Endodermal cell (in vitro differentiated cells): ENCODE data around the gene TRHDE. TPM values are rescaled to one million over a fixed set of nuclear protein-coding genes. Genes with fewer than 3 reads are reported as not detected.

ENCODE experiments used
- DNase-seq: peaks from one replicate; pipeline ENCODE4 v3.0.0-alpha.2; 2017
- H3K27ac ChIP-seq: 2 replicates; pipeline ENCODE4 v1.5.1; 2013; ENCODE audit warnings: mild to moderate bottlenecking, low read depth, low read length, moderate library complexity
- H3K27me3 ChIP-seq: 2 replicates; pipeline ENCODE4 v1.6.1; 2013; ENCODE audit warnings: mild to moderate bottlenecking, low read length, moderate library complexity; ENCODE audit not compliant: insufficient read depth, control insufficient read depth, poor library complexity, severe bottlenecking
- H3K36me3 ChIP-seq: 2 replicates; pipeline ENCODE4 v1.7.0; 2013; ENCODE audit warnings: mild to moderate bottlenecking, low read length, moderate library complexity; ENCODE audit not compliant: control insufficient read depth, insufficient read depth
- H3K4me1 ChIP-seq: one replicate; pipeline ENCODE4 v1.7.0; 2013; ENCODE audit warnings: low read length; ENCODE audit not compliant: control insufficient read depth, insufficient read depth
- H3K4me3 ChIP-seq: 2 replicates; pipeline ENCODE4 v1.5.1; 2013; ENCODE audit warnings: mild to moderate bottlenecking, low read length, moderate library complexity
- H3K9ac ChIP-seq: 2 replicates; pipeline ENCODE4 v1.6.1; 2013; ENCODE audit warnings: mild to moderate bottlenecking, low read length, moderate library complexity; ENCODE audit not compliant: poor library complexity, severe bottlenecking; ENCODE audit errors: extremely low read depth
- H3K9me3 ChIP-seq: 2 replicates; pipeline ENCODE4 v1.6.1; 2013; ENCODE audit warnings: mild to moderate bottlenecking, low read length, moderate library complexity; ENCODE audit not compliant: control insufficient read depth
- H3K27ac Mint-ChIP-seq: 2 replicates; pipeline ENCODE4 v1.8.0; 2020; ENCODE audit warnings: mixed read lengths
- H3K27me3 Mint-ChIP-seq: 2 replicates; pipeline ENCODE4 v1.8.0; 2021; ENCODE audit warnings: mild to moderate bottlenecking, mixed read lengths; ENCODE audit not compliant: insufficient read depth
- H3K36me3 Mint-ChIP-seq: 2 replicates; pipeline ENCODE4 v1.8.0; 2020; ENCODE audit warnings: low read depth, mixed read lengths
- H3K4me1 Mint-ChIP-seq: 2 replicates; pipeline ENCODE4 v1.8.0; 2020; ENCODE audit warnings: mixed read lengths
- H3K4me3 Mint-ChIP-seq: 2 replicates; pipeline ENCODE4 v1.8.0; 2020; ENCODE audit warnings: mild to moderate bottlenecking, moderate library complexity, mixed read lengths
- H3K9me3 Mint-ChIP-seq: 2 replicates; pipeline ENCODE4 v1.8.0; 2020; ENCODE audit warnings: mild to moderate bottlenecking, mixed read lengths
- CTCF ChIP-seq: fragments of 200-600 bp; sonication (generic); conservative IDR thresholded peaks from 2 replicates; pipeline ENCODE4 v1.5.0; 2021; ENCODE audit warnings: antibody characterized with exemption, mild to moderate bottlenecking
- WGBS, 2 experiments: methylation state at CpG; one replicate each; pipeline versions ENCODE4 v1.1.5 to v1.1.7; 2013; ENCODE audit warnings: missing lambda C conversion rate in 2 of 2, mixed read lengths in 1 of 2; ENCODE audit not compliant: insufficient coverage in 1 of 2, insufficient read length in 1 of 2; 5-methylcytosine and 5-hydroxymethylcytosine counted together
- total RNA-seq, 2 donors: library from RNA; stranded (reverse); fragmentation: NEBNext Ultra II Directional in 1 of 2; extraction: Animal tissue kit (Norgen Biotek cat#: 25700) in 1 of 2; gene quantifications; 2 replicates in 1 of 2; 3 replicates in 1 of 2; pipeline ENCODE4 v1.2.1, GENCODE V29; 2021

The TRHDE gene
- total RNA-seq, 2 donors from 2014 or later = 0.20 to 1.2 TPM

- no peaks in the 10 kb centered on the region for H3K36me3 ChIP-seq
- no peaks in the 10 kb centered on the region for H3K9me3 ChIP-seq
- no peaks in the 10 kb centered on the region for H3K27me3 ChIP-seq
- Mint-ChIP-seq H3K9me3 (no peaks in the 10 kb centered on the region), H3K4me3 (no peak overlapping the region), H3K27ac (no peak overlapping the region), H3K4me1 (peaks cover 30% of the 10 kb centered on the region), H3K27me3 (no peaks in the 10 kb centered on the region), H3K36me3 (no peaks in the 10 kb centered on the region)
- WGBS, 2 experiments = 93 to 100% methylated on average over 1 of the region's 1 CpG
- DNase-seq = peak; percentile 69
- peaks cover 13% of the 10 kb centered on the region for H3K4me1 ChIP-seq
- no peak for TF ChIP-seq CTCF
- H3K9ac ChIP-seq = no peak overlapping the region
- H3K27ac ChIP-seq = no peak overlapping the region
- H3K4me3 ChIP-seq = no peak overlapping the region
Measured at GRCh38 chr12:72610854-72611358, 338.7 kb downstream of the TRHDE start.

GRCh38 chr12:72612171-72612570, 340.0 kb downstream of the TRHDE start:
- no peak for TF ChIP-seq CTCF
- Mint-ChIP-seq H3K4me1 (peaks cover 30% of the 10 kb centered on the region), H3K27ac (peak overlapping the region; percentile 61), H3K4me3 (no peak overlapping the region), H3K9me3 (no peaks in the 10 kb centered on the region), H3K27me3 (no peaks in the 10 kb centered on the region), H3K36me3 (no peaks in the 10 kb centered on the region)
- Histone ChIP-seq H3K9ac (no peak overlapping the region), H3K4me3 (no peak overlapping the region), H3K4me1 (peaks cover 13% of the 10 kb centered on the region), H3K27me3 (no peaks in the 10 kb centered on the region), H3K9me3 (no peaks in the 10 kb centered on the region), H3K27ac (no peak overlapping the region), H3K36me3 (no peaks in the 10 kb centered on the region)
- DNase-seq = peak; percentile 81
- WGBS, 2 experiments = 50% methylated on average over 2 of the region's 2 CpGs; no CpG with 5 or more reads in 1 of the 2 experiments

- H3K9ac ChIP-seq = no peak overlapping the region
- no peaks in the 10 kb centered on the region for H3K36me3 ChIP-seq
- TF ChIP-seq CTCF = no peak
- H3K9me3 ChIP-seq = no peaks in the 10 kb centered on the region
- H3K4me1 ChIP-seq = no peaks in the 10 kb centered on the region
- H3K27me3 ChIP-seq = no peaks in the 10 kb centered on the region
- H3K4me3 ChIP-seq = no peak overlapping the region
- no peak for DNase-seq
- no peak overlapping the region for H3K4me3 Mint-ChIP-seq
- H3K27ac Mint-ChIP-seq = no peak overlapping the region
- H3K9me3 Mint-ChIP-seq = no peaks in the 10 kb centered on the region
- WGBS, 2 experiments = 84% methylated on average over 4 of the region's 6 CpGs; no CpG with 5 or more reads in 1 of the 2 experiments
- H3K27ac ChIP-seq = no peak overlapping the region
- no peaks in the 10 kb centered on the region for H3K36me3 Mint-ChIP-seq
- H3K4me1 Mint-ChIP-seq = peaks cover 11% of the 10 kb centered on the region
- no peaks in the 10 kb centered on the region for H3K27me3 Mint-ChIP-seq
Measured at GRCh38 chr12:72618764-72619163, 346.6 kb downstream of the TRHDE start.
